Measurements from ENCODE around the gene MEI4.
"Not testable (repeated sequence)": the region's sequence is repeated elsewhere in the genome, so short reads cannot be mapped to it uniquely, and the experiment has no call there.

Gene MEI4

DNA sequence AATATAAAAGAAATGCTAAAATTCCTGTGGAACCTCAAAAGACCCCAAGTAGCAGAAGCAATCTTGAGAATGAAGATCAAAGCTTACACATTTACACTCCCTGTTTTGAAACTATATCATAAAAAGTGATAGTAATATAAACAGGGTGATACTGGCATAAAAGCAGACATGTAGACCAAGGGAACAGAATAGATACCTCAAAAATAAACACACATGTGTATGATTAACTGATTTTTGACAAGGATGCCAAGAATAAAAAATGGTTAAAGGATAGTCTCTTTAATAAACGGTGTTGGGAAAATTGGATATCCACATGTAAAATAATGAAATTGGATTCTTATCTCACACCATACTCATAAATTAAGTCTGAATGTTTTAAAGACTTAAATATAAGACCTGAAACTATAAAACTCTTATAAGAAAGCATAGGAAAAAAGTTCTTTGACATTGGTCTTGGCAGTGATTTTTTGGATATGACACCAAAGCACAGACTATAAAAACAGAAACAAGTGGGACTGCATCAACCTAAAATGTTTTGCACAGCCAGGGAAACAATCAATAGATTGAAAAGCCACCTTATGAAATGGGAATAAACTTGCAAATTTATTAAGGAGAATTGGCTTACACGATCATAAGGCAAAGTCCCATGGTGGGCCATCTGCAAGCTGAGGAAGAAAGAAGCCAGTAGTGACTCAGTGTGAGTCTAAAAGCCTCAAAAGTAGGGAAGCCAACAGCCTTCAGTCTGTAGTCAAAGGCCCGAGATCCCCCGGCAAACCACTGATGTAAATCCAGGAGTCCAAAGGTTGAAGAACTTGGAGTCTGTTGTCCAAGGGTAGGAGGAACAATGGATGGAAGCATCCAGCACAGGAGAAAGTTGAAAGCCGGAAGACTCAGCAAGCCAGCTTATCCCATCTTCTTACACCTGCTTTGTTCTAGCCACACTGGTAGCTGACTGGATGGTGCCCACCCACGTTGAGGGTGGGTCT, 144.3 kb downstream of the MEI4 start:
- no peaks in the 10 kb centered on the region for H3K4me1 ChIP-seq (ENCODE audit: control insufficient read depth in 5 of 5, insufficient read depth in 5 of 5, low read length in 5 of 5)
- H3K9me3 ChIP-seq (ENCODE audit: control insufficient read depth in 5 of 5, low read length in 5 of 5), result peaks cover 0 to 16% (median 8%) of the 10 kb centered on the region in 5 donors
- H3K36me3 ChIP-seq (ENCODE audit: control insufficient read depth in 5 of 5, insufficient read depth in 5 of 5, low read length in 5 of 5), result no peaks in the 10 kb centered on the region
- H3K9ac ChIP-seq (ENCODE audit: low read length in 5 of 5), result no peak overlapping the region
- no peak overlapping the region for H3K4me3 ChIP-seq (ENCODE audit: low read depth in 1 of 5, low read length in 5 of 5)
- H3K27me3 ChIP-seq (ENCODE audit: control insufficient read depth in 5 of 5, insufficient read depth in 4 of 5, low read length in 5 of 5), result no peaks in the 10 kb centered on the region
- no peak overlapping the region for H3K27ac ChIP-seq (ENCODE audit: low read depth, low read length)

DNA sequence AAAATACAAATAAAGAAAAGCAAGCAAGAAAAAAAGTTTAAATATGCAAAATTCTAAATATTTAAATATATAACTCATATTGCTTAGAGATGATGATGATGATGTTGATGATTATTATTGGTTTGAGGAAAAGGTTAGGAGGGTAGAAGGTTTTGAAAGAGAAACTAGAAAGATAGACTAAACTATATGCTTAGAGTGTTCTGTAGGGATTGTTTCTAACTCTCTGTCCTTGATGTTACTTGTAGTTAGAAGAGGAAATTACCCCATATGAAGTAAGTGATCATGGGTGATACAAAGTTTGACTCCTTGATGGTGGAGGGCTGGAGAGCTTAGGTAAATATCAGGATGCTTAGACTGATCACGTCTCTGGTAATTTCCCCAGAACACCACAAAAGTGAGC, 159.5 kb downstream of the MEI4 start:
- H3K36me3 ChIP-seq (ENCODE audit: control insufficient read depth in 5 of 5, insufficient read depth in 5 of 5, low read length in 5 of 5), result no peaks in the 10 kb centered on the region
- H3K9me3 ChIP-seq (ENCODE audit: control insufficient read depth in 5 of 5, low read length in 5 of 5), result peaks cover 0 to 3% (median 0%) of the 10 kb centered on the region in 5 donors
- no peaks in the 10 kb centered on the region for H3K4me1 ChIP-seq (ENCODE audit: control insufficient read depth in 5 of 5, insufficient read depth in 5 of 5, low read length in 5 of 5)
- no peak overlapping the region for H3K9ac ChIP-seq (ENCODE audit: low read length in 5 of 5)
- no peak overlapping the region for H3K4me3 ChIP-seq (ENCODE audit: low read depth in 1 of 5, low read length in 5 of 5)
- H3K27ac ChIP-seq (ENCODE audit: low read depth, low read length), result no peak overlapping the region
- no peaks in the 10 kb centered on the region for H3K27me3 ChIP-seq (ENCODE audit: control insufficient read depth in 5 of 5, insufficient read depth in 4 of 5, low read length in 5 of 5)

DNA sequence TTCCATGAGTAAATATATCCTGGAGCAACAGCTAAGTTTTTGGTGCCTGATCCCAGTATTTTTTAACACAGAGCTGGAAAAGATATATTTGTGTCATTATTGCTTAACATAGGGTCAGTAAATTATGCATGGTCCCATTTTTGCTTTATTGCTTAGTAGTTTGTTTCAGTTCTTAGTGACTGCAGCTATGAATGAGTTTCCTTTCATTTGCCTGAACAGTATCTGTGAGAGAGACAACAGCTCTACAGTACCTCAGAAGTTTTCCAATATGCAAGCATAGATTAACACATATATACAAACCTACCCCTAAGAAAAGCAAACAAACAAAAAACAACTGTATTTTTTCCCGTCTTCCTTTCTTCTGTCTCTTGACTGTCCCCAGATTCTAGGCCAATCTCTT, 160.3 kb downstream of the MEI4 start:
- Histone ChIP-seq H3K9me3 (ENCODE audit: control insufficient read depth in 5 of 5, low read length in 5 of 5) (peaks cover 0 to 3% (median 0%) of the 10 kb centered on the region in 5 donors), H3K4me3 (ENCODE audit: low read depth in 1 of 5, low read length in 5 of 5) (no peak overlapping the region), H3K27me3 (ENCODE audit: control insufficient read depth in 5 of 5, insufficient read depth in 4 of 5, low read length in 5 of 5) (no peaks in the 10 kb centered on the region), H3K36me3 (ENCODE audit: control insufficient read depth in 5 of 5, insufficient read depth in 5 of 5, low read length in 5 of 5) (no peaks in the 10 kb centered on the region), H3K27ac (ENCODE audit: low read depth, low read length) (no peak overlapping the region), H3K4me1 (ENCODE audit: control insufficient read depth in 5 of 5, insufficient read depth in 5 of 5, low read length in 5 of 5) (no peaks in the 10 kb centered on the region), H3K9ac (ENCODE audit: low read length in 5 of 5) (no peak overlapping the region)

DNA sequence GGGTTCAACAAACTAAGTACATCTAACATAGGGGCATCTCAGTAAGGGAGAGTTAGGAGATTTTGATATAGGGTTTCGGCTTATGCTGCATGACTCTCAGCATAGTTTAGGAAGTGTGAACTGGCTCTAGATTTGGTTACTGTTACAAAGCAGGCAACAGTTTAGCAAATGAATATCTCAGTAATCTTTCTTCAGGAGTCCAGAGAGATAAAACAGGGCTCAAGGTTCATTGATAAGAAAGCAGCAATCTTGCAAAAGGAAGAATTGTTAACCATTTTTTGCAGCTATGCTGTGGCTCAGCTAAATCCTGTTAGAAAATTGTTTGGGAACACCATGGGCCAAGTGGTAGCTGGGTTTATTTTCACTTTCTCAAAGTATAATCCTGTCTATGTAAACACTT, 161.3 kb downstream of the MEI4 start:
- no peaks in the 10 kb centered on the region for H3K27me3 ChIP-seq (ENCODE audit: control insufficient read depth in 5 of 5, insufficient read depth in 4 of 5, low read length in 5 of 5)
- H3K9ac ChIP-seq (ENCODE audit: low read length in 5 of 5), result no peak overlapping the region
- H3K36me3 ChIP-seq (ENCODE audit: control insufficient read depth in 5 of 5, insufficient read depth in 5 of 5, low read length in 5 of 5), result no peaks in the 10 kb centered on the region
- peaks cover 0 to 3% (median 0%) of the 10 kb centered on the region in 5 donors for H3K9me3 ChIP-seq (ENCODE audit: control insufficient read depth in 5 of 5, low read length in 5 of 5)
- H3K4me1 ChIP-seq (ENCODE audit: control insufficient read depth in 5 of 5, insufficient read depth in 5 of 5, low read length in 5 of 5), result no peaks in the 10 kb centered on the region
- no peak overlapping the region for H3K27ac ChIP-seq (ENCODE audit: low read depth, low read length)
- no peak overlapping the region for H3K4me3 ChIP-seq (ENCODE audit: low read depth in 1 of 5, low read length in 5 of 5)

DNA sequence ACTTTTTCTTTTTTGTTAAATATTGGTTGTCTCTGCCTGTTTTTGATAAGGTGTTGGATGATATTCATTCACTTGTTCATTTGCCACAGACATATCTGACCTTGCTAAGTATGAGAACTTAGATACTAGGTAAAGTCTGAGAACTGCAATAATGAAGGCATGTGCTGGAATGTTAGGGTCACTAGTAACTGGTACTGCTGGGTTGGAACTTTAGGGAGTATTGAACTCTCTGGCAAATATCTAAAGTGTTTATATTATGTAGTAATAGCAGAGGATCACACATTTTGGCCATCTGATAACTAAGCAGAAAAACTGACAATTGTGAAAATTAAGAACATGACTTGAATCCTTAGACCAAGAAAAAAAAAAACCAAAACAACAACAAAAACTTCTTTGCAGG, 162.7 kb downstream of the MEI4 start:
- Histone ChIP-seq H3K36me3 (ENCODE audit: control insufficient read depth in 5 of 5, insufficient read depth in 5 of 5, low read length in 5 of 5) (no peaks in the 10 kb centered on the region), H3K4me3 (ENCODE audit: low read depth in 1 of 5, low read length in 5 of 5) (no peak overlapping the region), H3K9ac (ENCODE audit: low read length in 5 of 5) (no peak overlapping the region), H3K27me3 (ENCODE audit: control insufficient read depth in 5 of 5, insufficient read depth in 4 of 5, low read length in 5 of 5) (no peaks in the 10 kb centered on the region), H3K4me1 (ENCODE audit: control insufficient read depth in 5 of 5, insufficient read depth in 5 of 5, low read length in 5 of 5) (no peaks in the 10 kb centered on the region), H3K9me3 (ENCODE audit: control insufficient read depth in 5 of 5, low read length in 5 of 5) (peaks cover 0 to 3% (median 0%) of the 10 kb centered on the region in 5 donors), H3K27ac (ENCODE audit: low read depth, low read length) (no peak overlapping the region)

DNA sequence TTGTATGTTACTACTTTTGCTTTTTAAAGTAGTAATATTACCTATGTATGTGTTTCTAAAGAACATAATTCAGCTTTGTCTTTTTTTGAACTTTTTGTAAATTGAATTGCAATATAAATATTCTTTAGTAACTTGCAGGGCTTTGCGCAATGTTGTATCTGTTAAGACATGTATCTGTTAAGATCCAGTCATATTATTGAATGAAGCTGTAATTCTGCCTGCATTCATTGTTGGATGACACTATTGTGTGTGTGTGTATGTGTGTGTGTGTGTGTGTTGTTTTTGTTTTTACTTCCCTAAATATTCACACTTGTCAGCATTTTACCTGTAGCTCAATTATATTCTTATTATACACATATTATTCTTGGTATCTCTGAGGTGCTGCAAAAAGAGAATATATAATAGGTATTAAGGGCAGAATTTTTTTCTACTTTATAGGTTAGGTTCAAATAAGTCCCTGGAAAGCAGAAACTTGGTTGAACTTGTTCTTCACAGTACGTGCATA, 164.0 kb downstream of the MEI4 start:
- H3K4me3 ChIP-seq (ENCODE audit: low read depth in 1 of 5, low read length in 5 of 5), result no peak overlapping the region
- no peaks in the 10 kb centered on the region for H3K36me3 ChIP-seq (ENCODE audit: control insufficient read depth in 5 of 5, insufficient read depth in 5 of 5, low read length in 5 of 5)
- peaks cover 0 to 3% (median 0%) of the 10 kb centered on the region in 5 donors for H3K9me3 ChIP-seq (ENCODE audit: control insufficient read depth in 5 of 5, low read length in 5 of 5)
- no peak overlapping the region for H3K9ac ChIP-seq (ENCODE audit: low read length in 5 of 5)
- no peak overlapping the region for H3K27ac ChIP-seq (ENCODE audit: low read depth, low read length)
- no peaks in the 10 kb centered on the region for H3K4me1 ChIP-seq (ENCODE audit: control insufficient read depth in 5 of 5, insufficient read depth in 5 of 5, low read length in 5 of 5)
- no peaks in the 10 kb centered on the region for H3K27me3 ChIP-seq (ENCODE audit: control insufficient read depth in 5 of 5, insufficient read depth in 4 of 5, low read length in 5 of 5)

DNA sequence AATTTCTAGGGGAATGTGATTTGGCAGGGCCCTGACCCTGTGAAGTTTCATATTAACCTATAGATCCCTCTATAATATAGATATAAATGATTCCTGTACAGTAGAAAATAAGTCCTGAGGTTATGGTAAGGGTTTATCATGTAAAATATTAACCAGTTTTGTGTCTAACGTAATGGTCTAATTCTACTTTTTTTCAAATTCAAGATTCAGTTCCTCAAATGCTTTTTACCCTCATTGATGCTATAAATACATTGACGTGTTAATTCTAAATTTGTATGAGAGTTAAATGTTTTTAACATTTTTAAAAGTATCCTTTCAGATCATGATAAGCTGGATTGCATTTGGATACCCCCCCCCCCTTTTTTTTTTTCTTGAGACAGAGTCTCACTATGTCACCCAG, 169.4 kb downstream of the MEI4 start:
- no peaks in the 10 kb centered on the region for H3K4me1 ChIP-seq (ENCODE audit: control insufficient read depth in 5 of 5, insufficient read depth in 5 of 5, low read length in 5 of 5)
- no peaks in the 10 kb centered on the region for H3K27me3 ChIP-seq (ENCODE audit: control insufficient read depth in 5 of 5, insufficient read depth in 4 of 5, low read length in 5 of 5)
- H3K4me3 ChIP-seq (ENCODE audit: low read depth in 1 of 5, low read length in 5 of 5), result no peak overlapping the region
- no peaks in the 10 kb centered on the region for H3K9me3 ChIP-seq (ENCODE audit: control insufficient read depth in 5 of 5, low read length in 5 of 5)
- no peaks in the 10 kb centered on the region for H3K36me3 ChIP-seq (ENCODE audit: control insufficient read depth in 5 of 5, insufficient read depth in 5 of 5, low read length in 5 of 5)
- no peak overlapping the region for H3K9ac ChIP-seq (ENCODE audit: low read length in 5 of 5)
- no peak overlapping the region for H3K27ac ChIP-seq (ENCODE audit: low read depth, low read length)

DNA sequence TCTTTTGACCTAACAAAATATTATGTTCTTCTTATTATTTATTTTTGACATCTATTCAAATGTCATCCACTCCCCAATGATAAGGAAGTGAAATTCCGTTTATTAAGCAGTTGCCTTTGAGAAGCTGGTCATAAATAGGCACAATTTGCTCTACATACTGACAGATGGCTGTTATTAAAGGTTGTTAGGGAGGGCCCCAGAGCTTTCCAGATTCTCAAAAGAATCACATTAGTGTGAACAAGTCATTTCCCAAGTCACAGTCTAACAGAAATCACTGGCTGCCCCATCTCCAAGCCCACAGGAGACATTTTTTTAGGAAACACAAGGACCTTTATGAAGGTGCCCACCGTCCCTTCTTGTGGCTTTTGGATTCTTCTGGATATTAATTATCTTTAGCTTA, 172.4 kb downstream of the MEI4 start:
- H3K9ac ChIP-seq (ENCODE audit: low read length in 5 of 5), result no peak overlapping the region
- H3K27me3 ChIP-seq (ENCODE audit: control insufficient read depth in 5 of 5, insufficient read depth in 4 of 5, low read length in 5 of 5), result no peaks in the 10 kb centered on the region
- H3K9me3 ChIP-seq (ENCODE audit: control insufficient read depth in 5 of 5, low read length in 5 of 5), result no peaks in the 10 kb centered on the region
- no peaks in the 10 kb centered on the region for H3K36me3 ChIP-seq (ENCODE audit: control insufficient read depth in 5 of 5, insufficient read depth in 5 of 5, low read length in 5 of 5)
- H3K27ac ChIP-seq (ENCODE audit: low read depth, low read length), result no peak overlapping the region
- H3K4me3 ChIP-seq (ENCODE audit: low read depth in 1 of 5, low read length in 5 of 5), result no peak overlapping the region
- H3K4me1 ChIP-seq (ENCODE audit: control insufficient read depth in 5 of 5, insufficient read depth in 5 of 5, low read length in 5 of 5), result no peaks in the 10 kb centered on the region

DNA sequence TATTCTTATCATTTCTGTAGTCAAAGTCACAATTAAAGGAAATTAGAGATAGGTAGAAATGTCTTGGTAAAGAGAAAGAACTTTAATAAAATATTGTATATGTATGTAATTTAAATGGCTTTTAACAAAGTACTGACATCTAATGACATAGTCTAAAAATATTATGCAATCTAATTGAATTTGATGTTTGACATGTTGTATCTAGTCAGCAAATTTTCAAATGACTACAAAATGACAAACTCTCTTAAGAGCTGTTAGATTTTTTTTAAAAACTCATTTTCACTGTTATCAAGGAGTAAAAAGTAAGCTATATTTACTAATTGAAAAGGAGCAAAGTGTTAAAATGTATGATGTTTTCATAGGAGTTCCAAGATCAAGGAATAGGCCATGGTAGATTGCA, 176.9 kb downstream of the MEI4 start:
- Histone ChIP-seq H3K36me3 (ENCODE audit: control insufficient read depth in 5 of 5, insufficient read depth in 5 of 5, low read length in 5 of 5) (no peaks in the 10 kb centered on the region), H3K9me3 (ENCODE audit: control insufficient read depth in 5 of 5, low read length in 5 of 5) (no peaks in the 10 kb centered on the region), H3K27ac (ENCODE audit: low read depth, low read length) (no peak overlapping the region), H3K27me3 (ENCODE audit: control insufficient read depth in 5 of 5, insufficient read depth in 4 of 5, low read length in 5 of 5) (no peaks in the 10 kb centered on the region), H3K4me3 (ENCODE audit: low read depth in 1 of 5, low read length in 5 of 5) (no peak overlapping the region), H3K9ac (ENCODE audit: low read length in 5 of 5) (no peak overlapping the region), H3K4me1 (ENCODE audit: control insufficient read depth in 5 of 5, insufficient read depth in 5 of 5, low read length in 5 of 5) (no peaks in the 10 kb centered on the region)

DNA sequence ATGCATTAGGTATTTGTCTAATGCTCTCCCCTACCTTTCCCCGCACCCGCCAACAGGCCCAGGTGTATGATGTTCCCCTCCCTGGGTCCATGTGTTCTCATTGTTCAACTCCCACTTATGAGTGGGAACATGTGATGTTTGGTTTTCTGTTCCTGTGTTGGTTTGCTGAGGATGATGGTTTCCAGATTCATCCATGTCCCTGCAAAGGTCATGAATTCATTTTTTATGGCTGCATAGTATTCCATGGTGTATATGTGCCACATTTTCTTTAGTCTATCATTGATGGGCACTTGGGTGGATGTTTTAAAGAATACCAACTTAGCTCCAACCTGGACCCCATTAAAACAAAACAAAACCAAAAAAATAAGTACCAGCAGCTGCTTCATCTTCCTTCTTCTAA, 180.9 kb downstream of the MEI4 start:
- H3K4me3 ChIP-seq (ENCODE audit: low read depth in 1 of 5, low read length in 5 of 5); H3K27me3 ChIP-seq (ENCODE audit: control insufficient read depth in 5 of 5, insufficient read depth in 4 of 5, low read length in 5 of 5); H3K36me3 ChIP-seq (ENCODE audit: control insufficient read depth in 5 of 5, insufficient read depth in 5 of 5, low read length in 5 of 5); H3K27ac ChIP-seq (ENCODE audit: low read depth, low read length); H3K9me3 ChIP-seq (ENCODE audit: control insufficient read depth in 5 of 5, low read length in 5 of 5); H3K4me1 ChIP-seq (ENCODE audit: control insufficient read depth in 5 of 5, insufficient read depth in 5 of 5, low read length in 5 of 5); H3K9ac ChIP-seq (ENCODE audit: low read length in 5 of 5): not testable (repeated sequence)

Measured in subcutaneous abdominal adipose tissue (tissue), 5 donors.